Mammary epithelial cell (primary cell): ENCODE data around the gene ATF5.

Source experiments
- CTCF ChIP-seq, 2 donors: IDR thresholded peaks in 1 of 2; conservative IDR thresholded peaks in 1 of 2; 2 replicates each; pipeline ENCODE4 v1.5.1; 2011 to 2012; ENCODE audit warnings: inconsistent platforms in 2 of 2, low read length in 2 of 2, mild to moderate bottlenecking in 2 of 2, control low read depth in 1 of 2, low read depth in 1 of 2; ENCODE audit not compliant: insufficient read depth in 1 of 2; ENCODE audit errors: extremely low read depth in 1 of 2
- EZH2 ChIP-seq: IDR thresholded peaks from 2 replicates; pipeline ENCODE4 v1.6.1; 2012; ENCODE audit warnings: low read length, inconsistent platforms, borderline replicate concordance

GRCh38 chr19:49880162-49880869, 48.7 kb upstream of the ATF5 start:
- no peak for TF ChIP-seq CTCF (conservative IDR thresholded peaks at IDR 0.05 in 1 of 2, IDR thresholded peaks at IDR 0.05 in 1 of 2; ENCODE audit: extremely low read depth in 1 of 2, insufficient read depth in 1 of 2, low read depth in 1 of 2, low read length in 2 of 2)
- TF ChIP-seq EZH2: no peak
